Smooth muscle cell (in vitro differentiated cells): ENCODE measurements around the gene TIGD2. TPM values are rescaled to one million over a fixed set of nuclear protein-coding genes. Genes with fewer than 3 reads are reported as not detected.

Experiments
- DNase-seq: peaks from one replicate; lab custom pipeline; 2025; ENCODE audit not compliant: unreplicated experiment; lab: John Stamatoyannopoulos, UW
- H2AFZ ChIP-seq: fragments of 200-600 bp; sonication (generic); 2 replicates; pipeline ENCODE4 v1.6.0; 2016; ENCODE audit warnings: antibody characterized with exemption, low read depth, mild to moderate bottlenecking
- H3F3A ChIP-seq: fragments of 200-600 bp; sonication (generic); 2 replicates; pipeline ENCODE4 v1.6.0; 2017; ENCODE audit warnings: antibody characterized with exemption, low read depth
- H3K27ac ChIP-seq: fragments of 200-600 bp; sonication (generic); 2 replicates; pipeline ENCODE4 v1.5.1; 2016; ENCODE audit warnings: low read depth, mild to moderate bottlenecking
- H3K27me3 ChIP-seq: fragments of 200-600 bp; sonication (generic); 2 replicates; pipeline ENCODE4 v1.6.1; 2016; ENCODE audit warnings: low read depth, mild to moderate bottlenecking
- H3K36me3 ChIP-seq: fragments of 200-600 bp; sonication (generic); 2 replicates; pipeline ENCODE4 v1.5.1; 2016; ENCODE audit warnings: low read depth
- H3K4me1 ChIP-seq: fragments of 200-600 bp; sonication (generic); 2 replicates; pipeline ENCODE4 v1.5.1; 2016; ENCODE audit warnings: low read depth
- H3K4me2 ChIP-seq: fragments of 200-600 bp; sonication (generic); 2 replicates; pipeline ENCODE4 v1.6.0; 2016; ENCODE audit warnings: mild to moderate bottlenecking
- H3K4me3 ChIP-seq: fragments of 200-600 bp; sonication (generic); 2 replicates; pipeline ENCODE4 v1.5.1; 2016; ENCODE audit warnings: mild to moderate bottlenecking
- H3K79me2 ChIP-seq: fragments of 200-600 bp; sonication (generic); 2 replicates; pipeline ENCODE4 v1.6.0; 2016; ENCODE audit warnings: low read depth, mild to moderate bottlenecking
- H3K9ac ChIP-seq: fragments of 200-600 bp; sonication (generic); 2 replicates; pipeline ENCODE4 v1.6.0; 2016; ENCODE audit warnings: low read depth
- H3K9me3 ChIP-seq: fragments of 200-600 bp; sonication (generic); replicated peaks from 2 replicates; pipeline ENCODE4 v1.5.1; 2016; ENCODE audit warnings: low read depth
- H4K20me1 ChIP-seq: fragments of 200-600 bp; sonication (generic); 2 replicates; pipeline ENCODE4 v1.6.0; 2016; ENCODE audit warnings: low read depth
- CTCF ChIP-seq: fragments of 200-600 bp; sonication (generic); IDR thresholded peaks from 2 replicates; pipeline ENCODE4 v1.5.1; 2017; ENCODE audit warnings: borderline replicate concordance, mild to moderate bottlenecking, antibody characterized with exemption; ENCODE audit not compliant: insufficient read depth, poor library complexity, severe bottlenecking
- WGBS: methylation state at CpG from one replicate; pipeline ENCODE4 v1.1.7; 2016; ENCODE audit warnings: low lambda C conversion rate; 5-methylcytosine and 5-hydroxymethylcytosine counted together
- polyA plus RNA-seq: library from polyadenylated mRNA; unstranded; fragments of >200 nt; fragmentation: Nextera tagmentation; extraction: Ambion mirVana; gene quantifications from 2 replicates; pipeline ENCODE4 v1.2.1, GENCODE V29; 2016
- total RNA-seq: library from RNA; depleted of rRNA; stranded (reverse); fragments of >200 nt; gene quantifications from 2 replicates; pipeline ENCODE4 v1.2.3, GENCODE V29; 2014

Gene TIGD2
- 6.1 and 7.5 TPM in 2 replicates for total RNA-seq
- polyA plus RNA-seq = 3.4 and 3.8 TPM in 2 replicates

GRCh38 chr4:89110986-89111832 lies at the start of gene TIGD2:
TIGD2 (plus strand) TSS chr4:89111533; CDS start chr4:89112975, 1,442 bp downstream.
- peak within 1 kb of the TSS; percentile 56 for H3K27ac ChIP-seq
- peak; percentile 77 for TF ChIP-seq CTCF
- H3K79me2 ChIP-seq = no peaks in the 10 kb centered on the region
- no peaks in the 10 kb centered on the region for H4K20me1 ChIP-seq
- WGBS = 1% methylated on average over 65 of the region's 101 CpGs
- peak; percentile 69 for DNase-seq
- peaks cover 23% of the 10 kb centered on the region for H3K27me3 ChIP-seq
- peak within 1 kb of the TSS; percentile 60 for H3K9ac ChIP-seq
- no peaks in the 10 kb centered on the region for H3K36me3 ChIP-seq
- peak within 1 kb of the TSS; percentile 88 for H3K4me2 ChIP-seq
- peak within 1 kb of the TSS; percentile 95 for H2AFZ ChIP-seq
- H3K4me1 ChIP-seq = peaks cover 6% of the 10 kb centered on the region
- H3K9me3 ChIP-seq = no peaks in the 10 kb centered on the region
- peak within 1 kb of the TSS; percentile 72 for H3K4me3 ChIP-seq
- H3F3A ChIP-seq = peaks cover 9% of the 10 kb centered on the region

- DNase-seq = no peak
- H3K9ac ChIP-seq = no peak overlapping the region
- no peaks in the 10 kb centered on the region for H3K27me3 ChIP-seq
- H3K4me1 ChIP-seq = no peaks in the 10 kb centered on the region
- H3K4me2 ChIP-seq = no peak overlapping the region
- no peaks in the 10 kb centered on the region for H3K79me2 ChIP-seq
- no peaks in the 10 kb centered on the region for H4K20me1 ChIP-seq
- WGBS = 67% methylated on average over 3 of the region's 3 CpGs
- no peaks in the 10 kb centered on the region for H3F3A ChIP-seq
- no peak overlapping the region for H3K27ac ChIP-seq
- H2AFZ ChIP-seq = no peak overlapping the region
- no peak for TF ChIP-seq CTCF
- H3K9me3 ChIP-seq = no peaks in the 10 kb centered on the region
- H3K36me3 ChIP-seq = no peaks in the 10 kb centered on the region
- H3K4me3 ChIP-seq = no peak overlapping the region
These were observed 46.5 kb upstream of the TIGD2 start for GRCh38 chr4:89064848-89065247.

- no peaks in the 10 kb centered on the region for H3K27me3 ChIP-seq
- H4K20me1 ChIP-seq = no peaks in the 10 kb centered on the region
- H2AFZ ChIP-seq = no peak overlapping the region
- H3K36me3 ChIP-seq = no peaks in the 10 kb centered on the region
- no peaks in the 10 kb centered on the region for H3F3A ChIP-seq
- no peak overlapping the region for H3K4me3 ChIP-seq
- no peaks in the 10 kb centered on the region for H3K79me2 ChIP-seq
- no peaks in the 10 kb centered on the region for H3K4me1 ChIP-seq
- no peak for TF ChIP-seq CTCF
- H3K27ac ChIP-seq = no peak overlapping the region
- H3K4me2 ChIP-seq = no peak overlapping the region
- DNase-seq = no peak
- no peaks in the 10 kb centered on the region for H3K9me3 ChIP-seq
- H3K9ac ChIP-seq = no peak overlapping the region
These were observed 43.9 kb upstream of the TIGD2 start for GRCh38 chr4:89067417-89067816.

GRCh38 chr4:89069481-89069880 lies 41.9 kb upstream of the TIGD2 start:
- no peak for TF ChIP-seq CTCF
- Histone ChIP-seq H3K27me3 (no peaks in the 10 kb centered on the region), H3K9ac (no peak overlapping the region), H3K36me3 (no peaks in the 10 kb centered on the region), H3K27ac (no peak overlapping the region), H2AFZ (no peak overlapping the region), H3K4me2 (no peak overlapping the region), H3F3A (no peaks in the 10 kb centered on the region), H3K9me3 (no peaks in the 10 kb centered on the region), H3K4me1 (no peaks in the 10 kb centered on the region), H3K79me2 (no peaks in the 10 kb centered on the region), H4K20me1 (no peaks in the 10 kb centered on the region), H3K4me3 (no peak overlapping the region)
- WGBS = 83% methylated on average over 2 of the region's 2 CpGs
- no peak for DNase-seq
